CD4-positive, alpha-beta T cell treated with Interleukin-4 for 1 hour (primary cell): ENCODE measurements around the gene TTC7B.

ENCODE experiments used
- DNase-seq, 2 donors: peaks; one replicate each; pipeline ENCODE4 v3.0.0-alpha.2; 2020 to 2022

TTC7B gene

GRCh38 chr14:90571149-90571947, 244.9 kb downstream of the TTC7B start:
- DNase-seq: no peak

DNA sequence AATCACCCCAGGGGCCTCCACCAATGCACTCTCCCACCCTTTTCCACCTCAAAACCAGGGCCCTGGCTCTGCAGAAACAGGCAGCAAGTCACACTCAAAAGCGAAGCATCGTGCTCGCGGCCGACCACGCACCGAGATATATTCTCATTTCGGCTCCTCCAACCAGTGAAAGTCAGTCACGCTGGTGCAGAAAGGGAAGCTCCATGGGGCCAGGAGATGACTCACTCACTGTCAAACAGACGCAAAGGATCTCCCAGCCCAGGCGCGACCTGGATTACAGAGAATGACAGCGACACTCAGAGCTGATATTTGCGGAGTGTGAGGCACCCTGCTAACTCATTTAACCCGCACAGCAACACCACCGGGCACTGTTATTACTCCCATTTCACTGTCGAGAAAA, 245.8 kb downstream of the TTC7B start:
- DNase-seq: no peak

DNA sequence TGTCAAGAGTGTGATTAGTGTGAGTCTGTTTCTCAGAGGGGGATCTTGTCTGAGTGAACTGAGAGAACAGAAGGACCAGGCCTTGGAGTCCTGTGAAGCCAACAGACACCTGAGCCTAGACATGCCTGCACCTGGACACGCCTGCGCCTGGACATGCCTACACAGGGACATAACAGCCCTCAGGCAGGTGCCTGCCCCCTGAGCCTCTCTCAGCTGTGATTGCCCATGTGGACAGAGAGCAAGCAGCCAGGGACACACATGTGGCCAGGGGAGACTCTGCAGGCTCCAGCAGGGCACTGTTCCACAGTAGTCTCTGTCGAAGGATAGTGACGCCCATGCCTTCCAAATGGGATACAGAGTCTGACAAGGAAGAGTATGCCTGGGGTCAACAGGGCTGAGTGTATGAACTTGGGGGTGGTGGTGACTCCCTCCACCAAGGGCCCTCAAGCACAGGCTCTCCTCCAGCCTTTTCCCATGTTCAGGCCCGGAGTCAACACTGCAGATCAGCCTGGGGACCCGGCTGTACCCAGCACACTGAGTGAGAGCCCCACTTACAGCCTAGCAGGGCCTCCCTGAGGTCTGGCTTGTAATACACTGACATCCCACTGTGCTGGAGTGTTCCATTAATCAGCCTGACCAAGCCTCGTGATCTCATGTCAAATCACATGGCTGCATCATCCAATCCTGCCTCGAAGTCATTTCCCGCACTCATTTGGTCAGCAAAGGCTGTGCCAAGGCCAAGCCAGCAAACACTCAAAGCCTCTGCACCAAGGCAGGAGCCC, 246.4 kb downstream of the TTC7B start:
- no peak for DNase-seq

DNA sequence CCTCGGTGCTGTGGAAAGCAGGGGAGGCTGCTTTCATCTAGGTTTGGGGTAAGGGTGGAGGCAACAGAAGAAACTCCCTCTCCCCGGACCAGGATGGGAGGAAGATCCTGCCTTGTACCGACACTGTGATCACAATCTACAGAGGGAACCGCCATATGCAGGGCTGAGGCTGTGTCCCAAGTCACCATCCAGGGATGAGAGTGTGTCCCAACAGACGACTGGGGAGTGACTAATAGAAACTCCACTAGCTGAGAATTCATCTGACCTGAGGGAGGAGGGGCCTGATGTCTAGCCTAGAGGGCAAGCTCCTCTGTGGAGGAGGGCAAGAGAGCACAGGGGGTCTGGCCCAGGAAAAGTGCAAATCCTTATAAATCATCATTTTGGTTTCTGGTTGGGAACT, 247.0 kb downstream of the TTC7B start:
- no peak for DNase-seq

GRCh38 chr14:90568405-90568804, 247.8 kb downstream of the TTC7B start:
- no peak for DNase-seq

DNA sequence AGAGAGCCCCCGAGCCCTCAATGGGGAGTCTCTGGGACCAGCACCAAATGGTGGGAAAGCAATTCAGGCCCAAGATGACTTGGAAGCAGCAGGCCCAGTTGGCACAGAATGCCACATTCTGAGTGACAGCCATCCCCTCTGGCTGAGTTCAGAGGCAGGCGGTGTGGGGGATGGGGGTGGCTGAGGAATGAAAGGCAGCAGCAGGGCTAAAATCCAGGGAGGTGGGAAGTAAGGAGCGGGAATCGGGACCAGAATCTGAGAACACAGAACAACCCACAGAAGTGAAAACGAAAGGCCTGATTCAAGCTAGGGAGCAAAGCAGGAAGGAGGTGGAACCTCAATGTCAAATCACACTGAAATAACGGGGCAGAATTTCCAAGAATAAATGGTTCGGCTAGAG, 248.2 kb downstream of the TTC7B start:
- DNase-seq: no peak

GRCh38 chr14:90567191-90567590, 249.0 kb downstream of the TTC7B start:
- DNase-seq: no peak

- DNase-seq: no peak
These were observed 249.7 kb downstream of the TTC7B start for GRCh38 chr14:90566481-90566880.

DNA sequence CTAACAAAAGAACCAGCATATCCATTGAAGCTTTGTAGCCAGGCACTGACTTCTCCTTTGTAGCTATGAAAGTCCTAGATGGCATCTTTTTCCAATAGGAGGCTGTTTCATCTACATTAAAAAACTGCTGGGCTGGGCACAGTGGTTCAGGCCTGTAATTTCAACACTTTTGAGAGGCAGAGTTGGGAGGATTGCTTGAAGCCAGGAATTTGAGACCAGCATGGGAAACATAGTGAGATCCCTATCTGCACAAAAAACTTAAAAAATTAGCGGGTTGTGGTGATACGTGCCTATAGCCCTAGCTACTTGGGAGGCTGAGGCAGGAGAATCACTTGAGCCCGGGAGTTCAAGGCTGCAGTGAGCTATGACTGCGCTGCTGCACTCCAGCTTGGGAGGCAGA, 251.7 kb downstream of the TTC7B start:
- DNase-seq: no peak

- no peak for DNase-seq
These were observed 253.6 kb downstream of the TTC7B start for GRCh38 chr14:90562652-90563051.

DNA sequence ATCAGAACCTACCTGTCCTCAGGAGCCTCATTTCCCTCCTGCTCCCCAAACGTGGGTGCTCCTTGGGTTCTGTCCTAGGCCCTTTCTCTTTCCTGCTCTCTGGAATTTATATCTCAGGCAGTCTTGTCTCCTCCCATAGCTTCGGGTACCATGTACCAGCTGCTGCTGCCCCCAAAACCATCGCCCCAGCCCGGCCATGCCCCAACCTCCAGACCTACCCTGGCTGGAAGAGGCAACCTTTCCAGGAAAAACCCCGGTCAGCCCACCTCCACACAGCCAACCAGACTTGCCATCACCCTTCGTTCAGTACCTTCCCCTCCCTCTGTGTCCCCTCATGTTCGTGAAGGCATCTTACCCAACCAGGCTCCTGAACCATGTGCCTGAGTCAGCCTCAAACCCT, 254.3 kb downstream of the TTC7B start:
- no peak for DNase-seq

DNA sequence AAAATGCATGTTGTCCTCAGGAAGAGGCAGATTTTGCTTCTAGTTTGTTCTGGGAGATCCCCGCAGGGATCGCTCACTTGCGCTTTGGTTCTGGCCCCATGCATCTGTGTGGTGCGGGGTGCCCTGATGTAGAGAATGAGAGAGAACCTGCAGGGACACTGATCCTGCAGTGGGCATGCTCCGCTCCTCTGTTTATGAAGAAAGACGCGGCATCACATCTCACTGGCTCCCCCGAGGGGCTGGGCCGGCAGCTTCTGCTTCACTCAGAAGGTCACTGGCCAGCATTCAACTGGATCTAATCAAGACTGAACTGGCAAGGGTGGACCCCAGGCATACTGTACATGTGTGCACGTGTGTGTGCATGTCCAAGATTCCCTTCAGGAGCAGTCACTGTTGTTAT, 255.2 kb downstream of the TTC7B start:
- no peak for DNase-seq

GRCh38 chr14:90560558-90560957, 255.7 kb downstream of the TTC7B start:
- no peak for DNase-seq

DNA sequence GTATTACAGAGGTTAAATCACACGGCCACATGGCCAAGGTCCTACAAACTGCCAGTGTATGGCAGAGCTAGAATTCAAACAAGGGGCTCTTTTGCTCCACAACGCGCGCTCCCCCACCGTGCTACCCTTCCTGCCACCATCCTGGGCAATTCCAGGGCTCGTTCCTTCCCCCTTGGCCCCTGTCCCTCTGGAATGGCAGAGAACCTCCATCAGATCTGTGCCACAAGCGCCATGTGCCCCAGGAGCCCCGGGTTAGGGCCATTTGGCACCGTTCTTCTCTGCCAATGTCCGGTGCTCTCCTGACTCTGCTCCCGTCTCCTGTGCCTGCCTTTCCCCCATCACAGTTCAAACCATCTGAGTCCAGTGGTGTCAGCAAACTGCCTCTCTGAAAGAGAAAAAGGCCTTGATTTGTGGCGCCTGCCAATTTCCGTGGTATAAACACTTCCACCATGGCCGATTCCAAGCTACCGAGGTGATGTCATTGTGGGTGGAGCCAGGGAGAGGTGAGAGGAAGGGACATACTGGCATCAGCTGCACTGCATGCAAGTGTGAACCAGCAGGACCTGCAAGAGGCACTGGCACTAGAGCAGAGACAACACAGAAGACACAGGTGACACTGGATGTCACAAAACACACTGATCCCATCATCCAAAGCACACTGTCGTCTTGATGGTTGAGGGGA, 256.3 kb downstream of the TTC7B start:
- DNase-seq: no peak

- DNase-seq: no peak
These were observed 257.1 kb downstream of the TTC7B start for GRCh38 chr14:90558983-90559590.

DNA sequence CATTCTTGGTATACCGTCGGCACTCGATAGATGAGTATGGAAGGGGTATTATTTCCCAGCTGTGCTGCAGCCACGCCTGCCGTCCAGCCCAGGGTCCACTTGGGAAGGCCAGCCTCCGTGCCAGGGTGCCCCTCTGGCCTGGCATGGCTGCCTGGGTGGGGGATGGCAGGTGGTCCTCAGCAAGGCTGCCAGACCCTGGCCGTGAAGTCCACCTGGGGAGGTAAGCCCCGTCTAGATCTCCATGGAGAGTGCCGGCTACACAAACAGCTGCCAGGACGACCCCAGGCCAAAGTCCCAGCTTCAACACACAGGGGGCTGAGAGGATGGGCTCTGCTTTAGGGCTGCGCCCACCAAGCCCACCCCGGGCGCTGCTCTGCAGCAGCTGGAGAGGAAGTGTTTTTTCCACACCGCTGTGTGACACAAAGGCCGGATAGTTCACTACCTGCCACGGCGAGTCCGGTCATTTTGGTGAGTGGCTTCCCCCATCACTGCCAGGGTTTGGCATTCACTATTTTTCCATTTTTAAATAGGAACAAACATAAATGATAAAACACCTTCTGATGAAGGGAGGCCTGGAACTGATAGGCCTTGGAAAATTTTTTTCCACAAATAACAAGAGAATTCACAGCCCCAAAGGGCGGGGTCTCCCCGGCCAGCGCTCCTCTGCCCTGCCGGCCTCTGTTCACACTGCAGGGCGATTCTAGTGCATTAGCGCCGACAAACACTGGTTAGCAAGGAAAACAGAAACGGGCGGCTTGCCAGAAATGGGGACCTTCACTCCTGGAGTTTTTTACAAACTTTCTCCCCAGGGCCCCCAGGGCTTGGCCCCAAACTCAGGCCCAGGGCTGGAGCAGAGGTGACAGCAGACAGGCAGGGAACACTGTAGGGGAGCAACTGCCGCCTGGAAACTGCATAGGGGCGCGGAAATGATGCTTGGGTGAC, 257.9 kb downstream of the TTC7B start:
- no peak for DNase-seq

DNA sequence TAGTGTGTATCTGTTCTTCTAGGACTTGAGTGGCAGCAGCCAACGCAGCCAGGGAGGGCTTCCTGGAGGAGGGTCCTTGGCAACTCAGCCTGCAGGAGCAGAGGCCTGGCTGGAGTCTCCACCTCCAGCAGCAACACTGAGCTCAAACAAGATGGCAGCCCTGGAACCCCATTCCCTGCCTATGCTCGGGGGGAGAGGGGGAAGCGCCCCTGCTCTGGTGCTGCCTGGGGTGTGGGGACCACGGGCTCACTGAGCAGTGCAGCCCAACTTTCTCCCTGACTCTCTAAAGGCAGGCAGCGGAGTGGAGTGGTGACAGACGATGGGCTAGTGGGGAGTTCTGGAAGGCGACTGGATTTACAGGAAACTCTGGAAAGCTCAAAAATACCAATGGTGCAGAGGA, 258.7 kb downstream of the TTC7B start:
- DNase-seq: no peak

DNA sequence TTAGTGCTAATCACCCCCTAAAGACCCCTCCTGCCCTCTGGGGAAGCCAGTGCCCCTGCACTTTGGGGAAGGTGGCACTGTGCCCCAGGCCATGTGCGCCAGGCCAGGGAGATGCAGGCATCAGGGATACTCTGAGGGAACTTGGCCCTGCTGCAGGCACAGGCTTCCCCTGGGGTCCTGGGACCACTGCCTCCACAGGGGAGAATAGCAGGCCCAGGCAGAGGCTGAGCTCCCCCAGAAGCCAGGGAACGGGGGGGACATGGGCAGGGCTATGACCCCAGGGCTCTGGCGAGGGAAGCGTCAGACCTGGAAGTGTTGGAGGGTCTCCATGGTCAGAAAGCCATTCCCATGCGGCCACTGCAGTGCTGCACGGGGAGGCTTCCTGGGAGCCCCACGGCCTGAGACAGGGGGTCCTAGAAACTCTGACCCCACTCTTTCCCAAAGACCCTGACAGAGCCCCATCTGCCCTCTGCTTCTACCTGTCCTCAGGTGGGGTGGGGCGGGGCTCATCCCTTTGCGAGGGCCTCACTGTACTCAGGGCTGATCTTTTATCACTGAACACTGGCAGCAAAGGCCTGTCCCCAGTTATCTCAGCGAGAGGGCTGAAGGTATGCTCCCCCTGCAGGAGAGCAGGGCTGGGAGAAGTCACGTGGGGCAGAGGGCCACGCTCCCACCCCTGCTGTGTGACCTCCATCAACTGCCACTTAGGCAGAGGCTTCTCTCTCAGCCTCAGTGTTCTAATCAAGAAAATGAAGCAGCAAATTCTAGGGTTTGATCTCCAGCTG, 259.4 kb downstream of the TTC7B start:
- DNase-seq: no peak

- DNase-seq: no peak
These were observed 260.2 kb downstream of the TTC7B start for GRCh38 chr14:90556012-90556477.

DNA sequence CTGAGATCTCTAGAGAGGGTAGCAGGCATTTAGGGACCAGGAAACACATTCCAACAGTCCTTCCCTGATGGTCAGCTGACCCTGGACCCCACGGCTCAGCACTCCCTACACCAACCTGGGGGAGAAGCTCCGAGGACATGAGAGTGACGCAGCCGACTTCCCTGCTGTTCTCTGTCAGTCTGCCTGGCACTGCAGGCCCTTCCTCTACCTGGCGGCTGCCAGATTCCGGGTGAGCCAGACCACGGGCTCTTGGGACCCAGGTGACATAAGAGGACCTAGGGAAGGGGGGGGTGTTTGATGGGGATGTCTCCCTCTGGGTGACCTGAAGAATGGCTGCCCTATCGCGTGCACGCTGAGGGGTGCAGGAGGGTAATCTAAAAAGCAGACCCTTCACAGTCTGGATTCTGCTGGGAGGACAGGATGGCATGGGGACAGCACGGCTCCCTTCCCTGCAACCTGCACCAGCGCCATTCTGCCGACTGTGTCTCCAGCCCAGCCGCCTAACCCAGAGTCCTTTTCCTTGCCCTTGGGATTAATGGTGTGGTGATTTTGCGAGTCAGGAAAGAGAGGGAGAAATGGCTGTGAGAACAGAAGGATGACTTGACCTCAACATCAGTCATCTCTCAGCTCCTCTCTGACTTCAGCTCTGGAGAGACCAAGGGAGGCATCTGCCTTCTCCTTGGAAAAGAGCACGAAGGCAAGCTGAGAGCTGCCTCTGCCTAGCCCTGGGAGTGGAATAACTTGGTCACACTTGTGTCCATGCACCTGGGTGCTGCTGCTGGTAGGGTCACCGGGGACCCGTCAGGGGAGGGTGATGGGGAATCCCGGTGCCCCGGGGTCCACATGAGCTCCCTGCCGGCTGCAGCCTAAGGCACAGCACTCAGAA, 260.9 kb downstream of the TTC7B start:
- no peak for DNase-seq
